ENCODE results near the gene RNASET2. TPM values are rescaled to one million over a fixed set of nuclear protein-coding genes. Genes with fewer than 3 reads are reported as not detected.

RNASET2 gene
- total RNA-seq, 1 donor from 2014 or later: 22.0 TPM

- Histone ChIP-seq H3K79me2 (ENCODE audit: insufficient read depth, low read length) (no peaks in the 10 kb centered on the region), H3K9me3 (ENCODE audit: insufficient read depth, low read depth, low read length) (no peaks in the 10 kb centered on the region), H3K27me3 (ENCODE audit: insufficient read depth, low read length) (no peaks in the 10 kb centered on the region), H3K27ac (ENCODE audit: low read depth, low read length) (no peak overlapping the region), H4K20me1 (ENCODE audit: insufficient read depth, low read length) (no peaks in the 10 kb centered on the region), H3K4me1 (ENCODE audit: insufficient read depth, low read length) (no peaks in the 10 kb centered on the region), H2AFZ (ENCODE audit: low read depth, low read length) (no peak overlapping the region), H3K36me3 (ENCODE audit: insufficient read depth, low read length) (no peaks in the 10 kb centered on the region), H3K9ac (ENCODE audit: low read length) (no peak overlapping the region), H3K4me2 (ENCODE audit: low read length) (no peak overlapping the region), H3K4me3 (ENCODE audit: insufficient read depth, low read depth, low read length) (no peak overlapping the region)
- no peak overlapping the region for H3K4me3 Mint-ChIP-seq (ENCODE audit: unreplicated experiment)
- H3K27me3 Mint-ChIP-seq (ENCODE audit: low read depth, unreplicated experiment): peaks cover 2% of the 10 kb centered on the region
- H3K9me3 Mint-ChIP-seq (ENCODE audit: unreplicated experiment): no peaks in the 10 kb centered on the region
- H3K4me1 Mint-ChIP-seq (ENCODE audit: low read depth, unreplicated experiment): no peaks in the 10 kb centered on the region
- TF ChIP-seq, protein P1, sequence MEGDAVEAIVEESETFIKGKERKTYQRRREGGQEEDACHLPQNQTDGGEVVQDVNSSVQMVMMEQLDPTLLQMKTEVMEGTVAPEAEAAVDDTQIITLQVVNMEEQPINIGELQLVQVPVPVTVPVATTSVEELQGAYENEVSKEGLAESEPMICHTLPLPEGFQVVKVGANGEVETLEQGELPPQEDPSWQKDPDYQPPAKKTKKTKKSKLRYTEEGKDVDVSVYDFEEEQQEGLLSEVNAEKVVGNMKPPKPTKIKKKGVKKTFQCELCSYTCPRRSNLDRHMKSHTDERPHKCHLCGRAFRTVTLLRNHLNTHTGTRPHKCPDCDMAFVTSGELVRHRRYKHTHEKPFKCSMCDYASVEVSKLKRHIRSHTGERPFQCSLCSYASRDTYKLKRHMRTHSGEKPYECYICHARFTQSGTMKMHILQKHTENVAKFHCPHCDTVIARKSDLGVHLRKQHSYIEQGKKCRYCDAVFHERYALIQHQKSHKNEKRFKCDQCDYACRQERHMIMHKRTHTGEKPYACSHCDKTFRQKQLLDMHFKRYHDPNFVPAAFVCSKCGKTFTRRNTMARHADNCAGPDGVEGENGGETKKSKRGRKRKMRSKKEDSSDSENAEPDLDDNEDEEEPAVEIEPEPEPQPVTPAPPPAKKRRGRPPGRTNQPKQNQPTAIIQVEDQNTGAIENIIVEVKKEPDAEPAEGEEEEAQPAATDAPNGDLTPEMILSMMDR (IDR thresholded peaks at IDR 0.05; ENCODE audit: insufficient read depth, low read depth, low read length): no peak
- TF ChIP-seq EZH2 (IDR thresholded peaks at IDR 0.05; ENCODE audit: insufficient read depth, low read length): no peak
- H3K27ac Mint-ChIP-seq (ENCODE audit: unreplicated experiment): no peak overlapping the region
- peaks cover 4% of the 10 kb centered on the region for H3K36me3 Mint-ChIP-seq (ENCODE audit: low read depth, unreplicated experiment)
- DNase-seq (ENCODE audit: low read depth): no peak
- no peak for FAIRE-seq
These were observed 28.3 kb downstream of the RNASET2 start for GRCh38 chr6:166927935-166928643.

GRCh38 chr6:166927240-166927934 lies 29.0 kb downstream of the RNASET2 start:
- no peak overlapping the region for H3K4me3 Mint-ChIP-seq (ENCODE audit: unreplicated experiment)
- H3K4me1 ChIP-seq (ENCODE audit: insufficient read depth, low read length): no peaks in the 10 kb centered on the region
- H3K4me3 ChIP-seq (ENCODE audit: insufficient read depth, low read depth, low read length): no peak overlapping the region
- H3K27ac Mint-ChIP-seq (ENCODE audit: unreplicated experiment): no peak overlapping the region
- H3K9ac ChIP-seq (ENCODE audit: low read length): no peak overlapping the region
- no peaks in the 10 kb centered on the region for H3K36me3 ChIP-seq (ENCODE audit: insufficient read depth, low read length)
- no peaks in the 10 kb centered on the region for H3K79me2 ChIP-seq (ENCODE audit: insufficient read depth, low read length)
- no peak overlapping the region for H3K27ac ChIP-seq (ENCODE audit: low read depth, low read length)
- no peaks in the 10 kb centered on the region for H4K20me1 ChIP-seq (ENCODE audit: insufficient read depth, low read length)
- H3K4me1 Mint-ChIP-seq (ENCODE audit: low read depth, unreplicated experiment): no peaks in the 10 kb centered on the region
- H3K27me3 ChIP-seq (ENCODE audit: insufficient read depth, low read length): no peaks in the 10 kb centered on the region
- no peak overlapping the region for H2AFZ ChIP-seq (ENCODE audit: low read depth, low read length)
- H3K9me3 ChIP-seq (ENCODE audit: insufficient read depth, low read depth, low read length): no peaks in the 10 kb centered on the region
- H3K27me3 Mint-ChIP-seq (ENCODE audit: low read depth, unreplicated experiment): peaks cover 2% of the 10 kb centered on the region
- H3K9me3 Mint-ChIP-seq (ENCODE audit: unreplicated experiment): no peaks in the 10 kb centered on the region
- H3K4me2 ChIP-seq (ENCODE audit: low read length): no peak overlapping the region
- DNase-seq (ENCODE audit: low read depth) (no peak), FAIRE-seq (no peak)
- TF ChIP-seq EZH2 (IDR thresholded peaks at IDR 0.05; ENCODE audit: insufficient read depth, low read length): no peak
- TF ChIP-seq, protein P1 (IDR thresholded peaks at IDR 0.05; ENCODE audit: insufficient read depth, low read depth, low read length): no peak
- peaks cover 3% of the 10 kb centered on the region for H3K36me3 Mint-ChIP-seq (ENCODE audit: low read depth, unreplicated experiment)

- H3K9me3 ChIP-seq (ENCODE audit: insufficient read depth, low read depth, low read length): no peaks in the 10 kb centered on the region
- no peaks in the 10 kb centered on the region for H3K79me2 ChIP-seq (ENCODE audit: insufficient read depth, low read length)
- no peak for TF ChIP-seq EZH2 (IDR thresholded peaks at IDR 0.05; ENCODE audit: insufficient read depth, low read length)
- TF ChIP-seq, protein P1 (IDR thresholded peaks at IDR 0.05; ENCODE audit: insufficient read depth, low read depth, low read length): no peak
- no peak overlapping the region for H3K4me2 ChIP-seq (ENCODE audit: low read length)
- H3K4me1 Mint-ChIP-seq (ENCODE audit: low read depth, unreplicated experiment): no peaks in the 10 kb centered on the region
- H2AFZ ChIP-seq (ENCODE audit: low read depth, low read length): no peak overlapping the region
- no peaks in the 10 kb centered on the region for H3K9me3 Mint-ChIP-seq (ENCODE audit: unreplicated experiment)
- H3K4me1 ChIP-seq (ENCODE audit: insufficient read depth, low read length): no peaks in the 10 kb centered on the region
- peaks cover 3% of the 10 kb centered on the region for H3K36me3 Mint-ChIP-seq (ENCODE audit: low read depth, unreplicated experiment)
- no peak overlapping the region for H3K4me3 Mint-ChIP-seq (ENCODE audit: unreplicated experiment)
- H3K27me3 Mint-ChIP-seq (ENCODE audit: low read depth, unreplicated experiment): no peaks in the 10 kb centered on the region
- H3K27ac Mint-ChIP-seq (ENCODE audit: unreplicated experiment): no peak overlapping the region
- H4K20me1 ChIP-seq (ENCODE audit: insufficient read depth, low read length): no peaks in the 10 kb centered on the region
- no peaks in the 10 kb centered on the region for H3K36me3 ChIP-seq (ENCODE audit: insufficient read depth, low read length)
- DNase-seq (ENCODE audit: low read depth) (no peak), FAIRE-seq (no peak)
- no peaks in the 10 kb centered on the region for H3K27me3 ChIP-seq (ENCODE audit: insufficient read depth, low read length)
- no peak overlapping the region for H3K4me3 ChIP-seq (ENCODE audit: insufficient read depth, low read depth, low read length)
- H3K27ac ChIP-seq (ENCODE audit: low read depth, low read length): no peak overlapping the region
- no peak overlapping the region for H3K9ac ChIP-seq (ENCODE audit: low read length)
These were observed 29.6 kb downstream of the RNASET2 start for GRCh38 chr6:166926748-166927147.

Measured in astrocyte (in vitro differentiated cells and primary cell).